ENCODE results near the gene WT1.

- TF ChIP-seq CTCF (conservative IDR thresholded peaks at IDR 0.05 in 1 of 2, IDR thresholded peaks at IDR 0.05 in 1 of 2; ENCODE audit: extremely low read depth in 1 of 2, insufficient read depth in 1 of 2, low read depth in 1 of 2, low read length in 2 of 2): no peak
- no peak for TF ChIP-seq EZH2 (IDR thresholded peaks at IDR 0.05; ENCODE audit: borderline replicate concordance, low read length)
Measured at GRCh38 chr11:32439501-32440210, 4.3 kb upstream of the WT1 start.

All from mammary epithelial cell (primary cell).